GM23338 (cell line): ENCODE data around the gene DPP10. TPM values are rescaled to one million over a fixed set of nuclear protein-coding genes. Genes with fewer than 3 reads are reported as not detected.
A peak's percentile ranks its signal among the peaks of the same experiment; 100 is the strongest.

Source experiments
- ATAC-seq: fragments of 200-7000 bp; cut with Tn5 transposase; 3 replicates; pipeline ENCODE4 v1.9.1; 2020
- DNase-seq: peaks from one replicate; pipeline ENCODE4 v3.0.0-alpha.2; 2015; ENCODE audit warnings: low spot score
- H2AFZ ChIP-seq: fragments of 200-600 bp; sonication (generic); 2 replicates; pipeline ENCODE4 v1.8.0; 2016; ENCODE audit warnings: antibody characterized with exemption, mild to moderate bottlenecking, moderate library complexity
- H3F3A ChIP-seq: fragments of 200-600 bp; sonication (generic); replicated peaks from 2 replicates; pipeline ENCODE4 v1.8.0; 2017; ENCODE audit warnings: antibody characterized with exemption, mixed run types, low read depth
- H3K27ac ChIP-seq: fragments of 200-600 bp; sonication (generic); 2 replicates; pipeline ENCODE4 v1.6.1; 2016; ENCODE audit warnings: low read depth
- H3K27me3 ChIP-seq: fragments of 200-600 bp; sonication (generic); 2 replicates; pipeline ENCODE4 v1.8.0; 2016; ENCODE audit warnings: mild to moderate bottlenecking, mixed run types, moderate library complexity; ENCODE audit not compliant: insufficient read depth
- H3K36me3 ChIP-seq: fragments of 200-600 bp; sonication (generic); 2 replicates; pipeline ENCODE4 v1.8.0; 2016; ENCODE audit warnings: mild to moderate bottlenecking; ENCODE audit not compliant: insufficient read depth
- H3K4me1 ChIP-seq: fragments of 200-600 bp; sonication (generic); 2 replicates; pipeline ENCODE4 v1.8.0; 2016; ENCODE audit warnings: mild to moderate bottlenecking, moderate library complexity; ENCODE audit not compliant: insufficient read depth
- H3K4me2 ChIP-seq: fragments of 200-600 bp; sonication (generic); 2 replicates; pipeline ENCODE4 v1.7.1; 2017; ENCODE audit warnings: mixed run types
- H3K4me3 ChIP-seq: fragments of 200-600 bp; sonication (generic); 2 replicates; pipeline ENCODE4 v1.6.1; 2016; ENCODE audit warnings: mixed run types
- H3K79me2 ChIP-seq: fragments of 200-600 bp; sonication (generic); replicated peaks from 2 replicates; pipeline ENCODE4 v1.8.0; 2017; ENCODE audit warnings: mild to moderate bottlenecking; ENCODE audit not compliant: insufficient read depth
- H3K9me2 ChIP-seq: fragments of 200-600 bp; sonication (generic); 2 replicates; pipeline ENCODE4 v1.8.0; 2017; ENCODE audit not compliant: insufficient read depth
- H4K20me1 ChIP-seq: fragments of 200-600 bp; sonication (generic); replicated peaks from 2 replicates; pipeline ENCODE4 v1.8.0; 2017; ENCODE audit warnings: mild to moderate bottlenecking; ENCODE audit not compliant: insufficient read depth
- H3K27ac Mint-ChIP-seq: 2 replicates; pipeline ENCODE4 v1.8.0; 2020; ENCODE audit warnings: inconsistent platforms, mild to moderate bottlenecking, moderate library complexity, mixed read lengths
- H3K27me3 Mint-ChIP-seq: 3 replicates; pipeline ENCODE4 v1.8.0; 2022; ENCODE audit warnings: low read depth, mild to moderate bottlenecking, moderate library complexity, mixed read lengths, inconsistent platforms; ENCODE audit not compliant: insufficient read depth, poor library complexity
- H3K36me3 Mint-ChIP-seq: 3 replicates; pipeline ENCODE4 v1.8.0; 2021; ENCODE audit warnings: low read depth, mild to moderate bottlenecking, inconsistent platforms, moderate library complexity, mixed read lengths
- H3K4me1 Mint-ChIP-seq: 3 replicates; pipeline ENCODE4 v1.8.0; 2020; ENCODE audit warnings: mild to moderate bottlenecking, inconsistent platforms, mixed read lengths
- H3K4me3 Mint-ChIP-seq: 3 replicates; pipeline ENCODE4 v1.8.0; 2021; ENCODE audit warnings: moderate library complexity, mild to moderate bottlenecking, inconsistent platforms, mixed read lengths
- H3K9me3 Mint-ChIP-seq: 3 replicates; pipeline ENCODE4 v1.8.0; 2020; ENCODE audit warnings: moderate library complexity, mild to moderate bottlenecking, inconsistent platforms, mixed read lengths
- CTCF ChIP-seq, 2 experiments: fragments of 200-600 bp in 1 of 2; sonication (generic) in 1 of 2; conservative IDR thresholded peaks; 2 replicates each; pipeline versions ENCODE4 v1.5.1 to v1.6.1; 2016 to 2017; ENCODE audit warnings: antibody characterized with exemption in 2 of 2, low read depth in 2 of 2, mild to moderate bottlenecking in 2 of 2, moderate library complexity in 1 of 2
- ETS1 ChIP-seq: IDR thresholded peaks from 2 replicates; pipeline ENCODE4 v1.6.1; 2016; ENCODE audit warnings: antibody characterized with exemption
- EZH2 ChIP-seq: fragments of 200-600 bp; sonication (generic); IDR thresholded peaks from one replicate; pipeline ENCODE4 v1.8.0; 2017; ENCODE audit warnings: antibody characterized with exemption, mild to moderate bottlenecking, low read depth; ENCODE audit not compliant: unreplicated experiment
- JUNB ChIP-seq: IDR thresholded peaks from one replicate; pipeline ENCODE4 v1.6.1; 2016; ENCODE audit warnings: antibody characterized with exemption; ENCODE audit not compliant: unreplicated experiment
- NANOG ChIP-seq: IDR thresholded peaks from 2 replicates; pipeline ENCODE4 v1.6.1; 2016; ENCODE audit warnings: antibody characterized with exemption, borderline replicate concordance
- ZNF462 ChIP-seq: fragments of 250-450 bp; sonication (Bioruptor Pico); IDR thresholded peaks from 2 replicates; pipeline ENCODE4 v1.5.0; 2020; ENCODE audit warnings: mild to moderate bottlenecking, moderate library complexity
- polyA plus RNA-seq: library from polyadenylated mRNA; unstranded; fragments of >200 nt; fragmentation: Nextera tagmentation; extraction: Ambion mirVana; gene quantifications from 2 replicates; pipeline ENCODE4 v1.2.1, GENCODE V29; 2016
- total RNA-seq: library from RNA; depleted of rRNA; stranded (reverse); fragments of >200 nt; shearing (Covaris generic); gene quantifications from 2 replicates; pipeline ENCODE4 v1.2.3, GENCODE V29; 2014

DPP10 gene
- total and polyA plus RNA-seq, 2 experiments from 2014 or later, result 3.6 to 14.8 TPM

- Histone ChIP-seq H3K27ac (no peak overlapping the region), H3K4me2 (0 out of 2 replicates have a peak overlapping the region, but pooled peaks have one; percentile 27), H3K36me3 (no peaks in the 10 kb centered on the region), H3K4me3 (no peak overlapping the region), H3F3A (no peaks in the 10 kb centered on the region), H3K9me2 (no peaks in the 10 kb centered on the region), H2AFZ (no peak overlapping the region), H3K27me3 (no peaks in the 10 kb centered on the region), H4K20me1 (no peaks in the 10 kb centered on the region), H3K4me1 (peaks cover 8% of the 10 kb centered on the region; the same call in 1 of the 2 replicates), H3K79me2 (no peaks in the 10 kb centered on the region)
- ATAC-seq (peak; percentile 58), DNase-seq (peak; percentile 54)
- Mint-ChIP-seq H3K9me3 (no peaks in the 10 kb centered on the region), H3K36me3 (no peaks in the 10 kb centered on the region), H3K4me3 (no peak overlapping the region), H3K4me1 (peaks cover 16% of the 10 kb centered on the region; the same call in 2 of the 3 replicates), H3K27ac (no peak overlapping the region), H3K27me3 (no peaks in the 10 kb centered on the region)
- no peak for TF ChIP-seq ZNF462 (CRISPR knock-in tag)
- TF ChIP-seq NANOG, result peak; percentile 35; the same call in 1 of the 2 replicates
These were observed 1383.5 kb downstream of the DPP10 start for GRCh38 chr2:115825912-115826311.

GRCh38 chr2:115833196-115833595 is 1390.8 kb downstream of the DPP10 start:
- H3K9me2 ChIP-seq, result no peaks in the 10 kb centered on the region
- no peaks in the 10 kb centered on the region for H3K36me3 Mint-ChIP-seq
- H3K9me3 Mint-ChIP-seq, result no peaks in the 10 kb centered on the region
- H3K4me1 Mint-ChIP-seq, result no peaks in the 10 kb centered on the region
- H3K36me3 ChIP-seq, result no peaks in the 10 kb centered on the region
- TF ChIP-seq ETS1 (no peak), JUNB (no peak), EZH2 (no peak), CTCF (conservative IDR thresholded peaks at IDR 0.05; ENCODE audit: low read depth in 2 of 2) (peak in 1 of 2 experiments; percentile 25; a peak in 2 of 4 replicates)
- H4K20me1 ChIP-seq, result no peaks in the 10 kb centered on the region
- no peak overlapping the region for H3K4me2 ChIP-seq
- no peak overlapping the region for H3K27ac Mint-ChIP-seq
- H3F3A ChIP-seq, result no peaks in the 10 kb centered on the region
- no peaks in the 10 kb centered on the region for H3K27me3 ChIP-seq
- H3K27me3 Mint-ChIP-seq, result no peaks in the 10 kb centered on the region
- H3K4me1 ChIP-seq, result no peaks in the 10 kb centered on the region; the same call in 1 of the 2 replicates
- H3K79me2 ChIP-seq, result no peaks in the 10 kb centered on the region
- no peak overlapping the region for H3K4me3 ChIP-seq
- ATAC-seq (no peak), DNase-seq (no peak)
- H2AFZ ChIP-seq, result no peak overlapping the region
- H3K27ac ChIP-seq, result no peak overlapping the region
- H3K4me3 Mint-ChIP-seq, result no peak overlapping the region
